ENCODE measurements around the gene PSMD11.

Gene PSMD11

GRCh38 chr17:32488604-32489180, 44.4 kb downstream of the PSMD11 start:
- ATAC-seq, result no peak
- TF ChIP-seq TCF4 (CRISPR knock-in tag; IDR thresholded peaks at IDR 0.05; ENCODE audit: borderline replicate concordance), result no peak
- no peak for TF ChIP-seq POU6F1 (CRISPR knock-in tag; IDR thresholded peaks at IDR 0.05; ENCODE audit: borderline replicate concordance, low read depth)
- TF ChIP-seq ESRRG (CRISPR knock-in tag; IDR thresholded peaks at IDR 0.05), result no peak
- TF ChIP-seq CSDC2 (CRISPR knock-in tag; IDR thresholded peaks at IDR 0.05), result no peak
- no peak for TF ChIP-seq GLIS3 (CRISPR knock-in tag; IDR thresholded peaks at IDR 0.05)
- TF ChIP-seq ZFP3 (CRISPR knock-in tag; IDR thresholded peaks at IDR 0.05), result no peak
- TF ChIP-seq TOX (CRISPR knock-in tag; IDR thresholded peaks at IDR 0.05; ENCODE audit: borderline replicate concordance), result no peak
- TF ChIP-seq SNAI2 (CRISPR knock-in tag; IDR thresholded peaks at IDR 0.05), result no peak
- TF ChIP-seq CREB5 (CRISPR knock-in tag; IDR thresholded peaks at IDR 0.05; ENCODE audit: low read depth), result no peak
- TF ChIP-seq ZC3H10 (CRISPR knock-in tag; IDR thresholded peaks at IDR 0.05), result no peak
- no peak for TF ChIP-seq PATZ1 (CRISPR knock-in tag; IDR thresholded peaks at IDR 0.05; ENCODE audit: borderline replicate concordance)
- no peak for TF ChIP-seq ISL1 (CRISPR knock-in tag; IDR thresholded peaks at IDR 0.05)
- TF ChIP-seq CSRNP3 (CRISPR knock-in tag; IDR thresholded peaks at IDR 0.05), result no peak

DNA sequence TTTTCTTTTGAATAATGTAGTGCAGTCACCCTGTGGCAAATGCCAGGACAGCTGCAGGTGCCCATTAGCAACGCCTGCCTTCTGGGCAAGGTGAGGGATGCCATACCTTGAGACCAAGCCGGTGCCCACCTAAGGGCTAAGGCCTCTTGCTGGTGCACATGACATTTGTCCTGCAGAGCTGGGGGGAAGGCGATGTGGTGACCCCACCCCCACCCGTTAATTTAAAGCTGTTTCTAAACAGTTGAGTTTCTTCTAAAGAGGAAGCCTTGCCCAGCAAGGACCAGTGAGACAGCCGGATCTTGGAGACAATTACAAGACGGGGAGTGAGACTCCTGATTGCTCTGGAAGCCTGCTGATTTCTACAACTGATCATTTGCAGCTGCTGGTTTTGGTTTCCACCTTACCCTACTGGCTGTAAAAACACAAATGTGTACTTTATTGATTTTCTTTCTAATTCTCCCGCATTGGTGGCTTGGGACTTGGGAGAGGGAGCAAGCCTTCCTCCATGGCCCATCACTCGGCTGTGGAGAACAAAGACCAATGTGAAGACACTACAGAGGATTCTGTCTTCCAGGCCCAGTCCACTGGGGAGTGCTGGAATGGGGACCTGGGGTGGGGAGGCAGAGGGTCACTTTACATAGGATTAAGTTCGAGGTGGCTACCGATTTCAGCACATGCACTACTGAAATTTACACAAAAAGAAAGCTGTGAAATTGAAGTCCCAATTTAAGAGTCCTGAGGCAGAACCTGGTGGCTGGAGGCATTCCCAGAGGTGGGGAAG, 45.2 kb downstream of the PSMD11 start:
- TF ChIP-seq BACH2 (CRISPR knock-in tag; IDR thresholded peaks at IDR 0.05; ENCODE audit: borderline replicate concordance) (no peak), ZFP3 (CRISPR knock-in tag; IDR thresholded peaks at IDR 0.05) (no peak), OSR1 (CRISPR knock-in tag; IDR thresholded peaks at IDR 0.05) (no peak), RARB (CRISPR knock-in tag; IDR thresholded peaks at IDR 0.05) (no peak), CSDC2 (CRISPR knock-in tag; IDR thresholded peaks at IDR 0.05) (no peak), TSHZ2 (CRISPR knock-in tag; IDR thresholded peaks at IDR 0.05) (no peak)
- ATAC-seq, result no peak

- no peak for ATAC-seq
- no peak for TF ChIP-seq BACH2 (CRISPR knock-in tag; IDR thresholded peaks at IDR 0.05; ENCODE audit: borderline replicate concordance)
- TF ChIP-seq ARNTL (CRISPR knock-in tag; IDR thresholded peaks at IDR 0.05; ENCODE audit: borderline replicate concordance, low read depth), result no peak
- TF ChIP-seq ZNF8 (CRISPR knock-in tag; IDR thresholded peaks at IDR 0.05), result no peak
- TF ChIP-seq TCF4 (CRISPR knock-in tag; IDR thresholded peaks at IDR 0.05; ENCODE audit: borderline replicate concordance), result no peak
- TF ChIP-seq CREB5 (CRISPR knock-in tag; IDR thresholded peaks at IDR 0.05; ENCODE audit: low read depth), result no peak
- TF ChIP-seq TSHZ2 (CRISPR knock-in tag; IDR thresholded peaks at IDR 0.05), result no peak
- no peak for TF ChIP-seq SNAI2 (CRISPR knock-in tag; IDR thresholded peaks at IDR 0.05)
- no peak for TF ChIP-seq ESRRG (CRISPR knock-in tag; IDR thresholded peaks at IDR 0.05)
- no peak for TF ChIP-seq ZC3H10 (CRISPR knock-in tag; IDR thresholded peaks at IDR 0.05)
Measured at GRCh38 chr17:32490101-32490482, 45.8 kb downstream of the PSMD11 start.
